Stimulated activated CD8-positive, alpha-beta memory T cell treated with anti-CD3 and anti-CD28 coated beads, Interleukin-7, amount 100 ng/mL, for 24 hours (primary cell): ENCODE measurements around the gene SHPK.

ENCODE experiments used
- DNase-seq: peaks from one replicate; pipeline ENCODE4 v3.0.0-alpha.2; 2020; ENCODE audit warnings: low read depth

SHPK gene

DNA sequence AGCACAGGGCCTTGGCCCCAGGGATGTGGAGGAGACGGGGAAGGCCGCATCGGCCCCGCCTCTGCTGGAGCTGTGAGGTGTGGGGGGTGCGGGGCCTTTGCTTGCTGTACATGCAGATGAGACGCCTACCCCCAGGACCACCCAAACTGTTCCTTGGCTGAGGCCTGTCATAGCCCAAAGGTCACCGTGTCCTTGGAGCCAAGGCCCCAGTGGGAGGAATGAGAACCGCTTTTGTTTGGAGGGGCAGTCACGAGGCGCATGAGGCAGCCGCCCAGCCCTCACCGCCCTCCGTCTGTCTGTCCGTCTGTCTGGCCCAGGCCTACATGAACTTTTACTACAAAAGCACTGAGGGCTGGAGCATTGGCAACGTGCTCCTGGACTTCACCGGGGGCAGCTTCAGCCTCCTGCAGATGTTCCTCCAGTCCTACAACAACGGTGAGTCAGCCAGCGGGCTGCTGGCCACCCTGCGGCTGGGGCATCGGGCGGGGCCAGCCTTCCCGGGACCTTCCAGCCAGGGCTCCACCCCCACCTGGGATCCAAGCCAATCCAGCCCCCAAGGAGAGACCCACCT, 23.6 kb upstream of the SHPK start:
- no peak for DNase-seq

DNA sequence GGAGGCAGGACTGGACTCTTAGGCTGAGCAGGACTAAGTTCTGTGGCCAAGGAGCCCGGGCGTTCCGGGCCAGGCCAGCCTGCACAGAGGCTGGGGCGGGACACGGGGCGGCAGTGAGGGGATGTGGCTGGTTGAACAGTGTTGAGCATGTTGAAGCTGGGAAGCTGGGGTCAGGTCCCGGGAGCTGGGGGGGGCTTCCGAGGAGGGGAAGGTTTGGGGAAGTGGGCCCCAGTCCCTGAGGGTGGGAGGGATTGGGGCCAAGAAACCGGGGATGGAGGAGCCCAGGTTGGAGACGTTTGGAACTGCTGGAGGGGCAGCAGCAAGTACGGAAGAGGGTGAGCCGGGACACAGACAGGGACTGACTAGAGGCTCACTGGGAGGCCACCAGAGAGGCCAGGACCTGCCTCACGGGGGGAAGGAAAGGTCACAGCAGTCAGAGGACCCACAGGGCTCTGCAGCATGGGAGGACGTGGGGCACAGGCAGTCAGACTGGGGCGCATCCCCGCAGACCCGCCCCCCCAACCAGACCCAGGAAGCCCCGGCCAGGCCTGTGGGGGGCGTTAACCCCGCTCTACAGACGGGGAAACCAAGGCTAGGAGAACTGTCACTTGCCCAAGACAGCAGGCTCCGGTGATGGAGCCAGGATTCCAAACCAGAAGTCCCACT, 22.9 kb upstream of the SHPK start:
- DNase-seq = no peak

- DNase-seq = no peak
Observed at GRCh38 chr17:3657874-3658783, 22.1 kb upstream of the SHPK start.

- no peak for DNase-seq
Observed at GRCh38 chr17:3657588-3657869, 21.5 kb upstream of the SHPK start.

GRCh38 chr17:3656755-3657587, 20.9 kb upstream of the SHPK start:
- DNase-seq = no peak

GRCh38 chr17:3656353-3656752, 20.3 kb upstream of the SHPK start:
- no peak for DNase-seq

GRCh38 chr17:3655766-3656165, 19.7 kb upstream of the SHPK start:
- DNase-seq = no peak

GRCh38 chr17:3647769-3648555, 11.9 kb upstream of the SHPK start:
- no peak for DNase-seq

DNA sequence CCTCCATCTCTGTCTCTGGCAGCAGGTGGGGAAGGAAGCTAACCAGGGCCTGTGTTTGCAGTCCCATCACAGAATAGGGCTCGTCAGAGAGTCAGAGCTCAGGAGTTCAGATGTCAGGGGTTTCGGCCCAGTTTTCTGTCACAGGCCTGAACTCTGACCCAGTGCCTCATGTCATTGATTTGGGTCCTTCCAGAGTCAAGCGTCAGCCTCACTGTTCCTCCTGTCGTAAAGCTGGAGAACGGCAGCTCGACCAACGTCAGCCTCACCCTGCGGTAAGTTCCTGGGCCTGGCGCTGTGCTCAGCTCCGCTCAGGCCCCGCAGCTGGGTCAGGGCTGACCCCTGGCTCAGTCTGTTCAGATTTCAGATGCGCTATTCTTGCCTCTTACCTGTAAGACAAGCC, 11.2 kb upstream of the SHPK start:
- DNase-seq = no peak

DNA sequence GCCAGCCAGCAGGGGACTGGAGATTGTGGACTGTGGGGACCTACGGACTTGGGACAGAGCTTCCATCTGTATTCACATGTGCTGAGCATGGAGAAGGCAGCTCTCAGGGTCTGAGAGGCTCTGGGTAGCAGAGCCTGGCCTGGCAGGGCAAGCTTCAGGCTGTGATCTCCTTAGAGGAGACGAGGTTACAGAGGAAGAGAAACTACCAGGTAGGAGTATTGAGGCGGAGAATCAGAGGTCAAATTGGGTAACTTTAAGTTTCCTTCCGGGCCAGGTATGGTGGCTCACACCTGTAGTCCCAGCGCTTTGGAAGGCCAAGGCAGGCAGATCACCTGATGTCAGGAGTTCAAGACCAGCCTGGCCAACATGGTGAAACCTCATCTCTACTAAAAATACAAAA, 9.3 kb upstream of the SHPK start:
- no peak for DNase-seq

GRCh38 chr17:3643889-3644349, 7.9 kb upstream of the SHPK start:
- no peak for DNase-seq

GRCh38 chr17:3641717-3642486, 5.9 kb upstream of the SHPK start:
- DNase-seq = no peak

DNA sequence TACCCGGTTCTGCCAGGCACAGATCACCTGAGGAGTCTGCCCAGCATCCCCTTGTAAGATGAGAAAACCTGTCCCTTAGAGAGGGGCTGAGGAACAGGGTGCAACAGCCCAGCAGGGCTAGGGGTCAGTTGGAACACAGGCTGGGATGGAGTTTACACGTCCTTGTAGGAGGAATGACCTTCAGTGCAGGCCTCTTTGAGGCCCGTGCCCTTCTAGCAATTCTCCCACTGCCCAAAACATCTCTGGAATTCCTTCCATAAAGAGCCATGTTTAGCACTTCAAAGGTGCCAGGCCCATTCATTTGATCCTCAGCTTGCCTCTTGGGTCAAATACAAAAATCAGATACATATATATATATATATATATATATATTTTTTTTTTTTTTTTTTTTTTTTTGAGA, 5.0 kb upstream of the SHPK start:
- no peak for DNase-seq

DNA sequence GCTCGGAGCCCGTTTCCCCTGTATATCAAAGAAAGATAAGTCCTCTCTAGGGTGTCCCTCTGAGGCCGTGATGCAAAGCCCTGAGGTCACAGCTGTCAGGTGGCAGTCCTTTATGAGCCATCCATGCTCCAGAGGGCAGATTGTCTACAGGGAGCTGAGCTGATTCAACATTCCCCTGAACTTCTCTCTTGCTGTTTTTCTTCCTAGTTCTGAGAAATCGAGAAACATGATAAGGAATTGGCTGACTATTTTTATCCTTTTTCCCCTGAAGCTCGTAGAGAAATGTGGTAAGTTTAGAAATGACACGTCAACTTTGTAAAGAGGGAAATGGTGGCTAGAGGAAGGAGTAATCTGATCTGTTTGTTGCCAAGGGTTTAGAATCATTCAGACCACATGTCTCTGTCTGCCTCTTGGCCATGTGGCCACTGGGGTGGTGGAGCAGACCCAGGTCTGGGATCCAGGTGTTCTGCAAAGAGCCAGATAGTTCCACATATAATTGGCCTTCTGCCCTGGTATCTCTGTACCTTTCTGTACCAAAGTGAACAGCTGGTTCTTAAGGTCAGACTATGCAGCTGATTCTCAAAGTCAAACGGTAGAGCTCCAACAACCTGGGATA, 4.0 kb upstream of the SHPK start:
- no peak for DNase-seq

- no peak for DNase-seq
Observed at GRCh38 chr17:3636908-3637373, 891 bp upstream of the SHPK start.

GRCh38 chr17:3635474-3636153, 436 bp downstream of the SHPK start:
- DNase-seq = no peak

DNA sequence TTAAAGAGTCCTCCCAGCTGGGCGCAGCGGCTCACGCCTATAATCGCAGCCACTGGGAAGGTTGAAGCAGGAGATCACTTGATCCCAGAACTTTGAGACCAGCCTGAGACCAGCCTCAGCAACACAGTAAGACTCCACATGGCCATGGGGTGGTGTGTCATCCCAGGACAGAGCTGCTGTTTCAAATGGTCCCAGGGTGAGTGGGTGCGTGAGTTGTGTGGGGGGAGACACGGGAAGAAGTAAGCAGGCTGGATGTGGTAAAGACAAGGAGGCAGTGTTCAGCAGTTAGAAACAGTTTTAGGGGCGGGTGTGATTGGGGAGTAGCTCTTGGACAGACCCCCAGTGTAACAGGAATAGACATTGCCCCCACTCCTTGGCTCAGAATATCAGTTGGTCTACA, 3.8 kb downstream of the SHPK start:
- no peak for DNase-seq

- DNase-seq = no peak
Observed at GRCh38 chr17:3630781-3631180, 5.3 kb downstream of the SHPK start.

DNA sequence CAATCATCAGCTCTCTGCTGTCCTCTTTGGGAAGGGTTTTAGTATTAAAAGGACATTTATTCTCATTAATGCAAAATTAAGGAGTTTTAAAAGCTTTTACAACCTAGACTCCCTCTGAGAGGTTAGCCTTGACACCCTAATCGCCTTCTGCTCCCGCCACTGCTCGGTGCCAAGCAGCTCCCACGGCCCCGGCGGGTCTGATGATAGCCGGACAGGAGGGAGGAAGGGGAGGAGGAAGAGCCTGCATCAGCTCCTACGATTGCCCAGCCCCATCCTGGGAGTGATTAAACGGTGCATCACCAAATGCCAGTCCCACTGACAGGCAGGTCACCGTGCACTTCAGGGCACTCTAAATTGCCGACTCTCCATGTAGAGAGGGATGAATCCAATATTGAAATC, 8.3 kb downstream of the SHPK start:
- DNase-seq = no peak
